Endothelial cell of umbilical vein (primary cell): ENCODE data around the gene APOBEC2. TPM values are rescaled to one million over a fixed set of nuclear protein-coding genes. Genes with fewer than 3 reads are reported as not detected.

Experiments used
- BruUV-seq: library from RNA; stranded (reverse); fragments of 400-500 nt; replicated peaks from 2 replicates; lab custom pipeline; 2021; lab: Mats Ljungman, UMichigan
- CTCF ChIA-PET: fragments of 300-600, 350-600 bp; sonication (Branson Sonifier 250); formaldehyde crosslinking; loops from one replicate; lab custom pipeline; 2021; ENCODE audit warnings: antibody characterized with exemption, inconsistent platforms; lab: Charles Lee
- POLR2A ChIA-PET: fragments of 300-600, 350-600 bp; sonication (Branson Sonifier 250); formaldehyde crosslinking; loops from one replicate; lab custom pipeline; 2021; ENCODE audit warnings: antibody characterized with exemption, inconsistent platforms; lab: Charles Lee
- DNase-seq: peaks from one replicate; pipeline ENCODE4 v3.0.0-alpha.2; 2011; ENCODE audit warnings: low read depth, low spot score
- FAIRE-seq: peaks from 2 replicates; lab custom pipeline; 2011; peaks lifted over from hg19 to GRCh38; lab: Jason Lieb, UNC
- H2AFZ ChIP-seq: 2 replicates; pipeline ENCODE4 v1.6.0; 2012; ENCODE audit warnings: low read depth, low read length, control low read depth, inconsistent platforms
- H3K27ac ChIP-seq: 2 replicates; pipeline ENCODE4 v1.5.1; 2011; ENCODE audit warnings: low read depth, mild to moderate bottlenecking, control low read depth, low read length, moderate library complexity; ENCODE audit not compliant: insufficient read depth
- H3K27me3 ChIP-seq, 2 experiments: 2 replicates each; pipeline versions ENCODE4 v1.6.0 to v1.6.1; 2011; ENCODE audit warnings: low read length in 2 of 2, mixed read lengths in 1 of 2; ENCODE audit not compliant: control insufficient read depth in 2 of 2, insufficient read depth in 2 of 2
- H3K36me3 ChIP-seq, 2 experiments: 2 replicates in 1 of 2; 3 replicates in 1 of 2; pipeline ENCODE4 v1.5.1; 2011; ENCODE audit warnings: low read length in 2 of 2, mild to moderate bottlenecking in 1 of 2, moderate library complexity in 1 of 2; ENCODE audit not compliant: control insufficient read depth in 2 of 2, insufficient read depth in 2 of 2; ENCODE audit errors: extremely low read depth in 1 of 2
- H3K4me1 ChIP-seq: 3 replicates; pipeline ENCODE4 v1.5.1; 2011; ENCODE audit warnings: mild to moderate bottlenecking, low read length; ENCODE audit not compliant: control insufficient read depth, insufficient read depth; ENCODE audit errors: extremely low read depth
- H3K4me2 ChIP-seq: 2 replicates; pipeline ENCODE4 v1.6.1; 2011; ENCODE audit warnings: low read length, control low read depth, mixed read lengths; ENCODE audit not compliant: insufficient read depth
- H3K4me3 ChIP-seq, 3 experiments: fragments of 200-600 bp in 1 of 3; sonication (generic), shearing (Covaris generic) in 1 of 3; replicated peaks in 1 of 3; 2 replicates each; pipeline ENCODE4 v1.5.1; 2011 to 2016; ENCODE audit warnings: control low read depth in 3 of 3, low read length in 3 of 3, mild to moderate bottlenecking in 2 of 3, inconsistent platforms in 1 of 3, low read depth in 1 of 3, moderate library complexity in 1 of 3; ENCODE audit not compliant: insufficient read depth in 1 of 3
- H3K79me2 ChIP-seq: 2 replicates; pipeline ENCODE4 v1.6.0; 2012; ENCODE audit warnings: low read length, inconsistent platforms; ENCODE audit not compliant: control insufficient read depth, insufficient read depth
- H3K9ac ChIP-seq: replicated peaks from 2 replicates; pipeline ENCODE3; 2011; ENCODE audit warnings: low read length, control low read depth; ENCODE audit not compliant: insufficient read depth; ENCODE audit errors: extremely low read depth
- H3K9me1 ChIP-seq: replicated peaks from 3 replicates; pipeline ENCODE4 v1.6.0; 2011; ENCODE audit warnings: mild to moderate bottlenecking, low read length; ENCODE audit not compliant: control insufficient read depth, insufficient read depth; ENCODE audit errors: extremely low read depth
- H3K9me3 ChIP-seq: replicated peaks from 2 replicates; pipeline ENCODE4 v1.5.1; 2012; ENCODE audit warnings: low read length, inconsistent platforms; ENCODE audit not compliant: control insufficient read depth, insufficient read depth
- H4K20me1 ChIP-seq: replicated peaks from 2 replicates; pipeline ENCODE3; 2011; ENCODE audit warnings: mild to moderate bottlenecking, low read length; ENCODE audit not compliant: control insufficient read depth, insufficient read depth; ENCODE audit errors: extremely low read depth
- CTCF ChIP-seq, 2 donors: IDR thresholded peaks; 1 replicate in 1 of 2; 2 replicates in 1 of 2; pipeline ENCODE4 v1.5.1; 2011; ENCODE audit warnings: low read length in 2 of 2, mild to moderate bottlenecking in 2 of 2, moderate library complexity in 2 of 2, control low read depth in 1 of 2, inconsistent platforms in 1 of 2, low read depth in 1 of 2; ENCODE audit not compliant: insufficient read depth in 1 of 2; ENCODE audit errors: extremely low read depth in 1 of 2
- EZH2 ChIP-seq: IDR thresholded peaks from 2 replicates; pipeline ENCODE4 v1.6.1; 2012; ENCODE audit warnings: borderline replicate concordance, low read depth, mild to moderate bottlenecking, moderate library complexity, low read length, inconsistent platforms; ENCODE audit not compliant: severe bottlenecking
- FOS ChIP-seq: IDR thresholded peaks from 2 replicates; pipeline ENCODE4 v1.6.1; 2011; ENCODE audit warnings: mild to moderate bottlenecking, low read length, moderate library complexity, borderline replicate concordance; ENCODE audit not compliant: insufficient read depth
- GATA2 ChIP-seq: IDR thresholded peaks from 2 replicates; pipeline ENCODE4 v1.7.0; 2011; ENCODE audit warnings: low read depth, mild to moderate bottlenecking, moderate library complexity, mixed read lengths, low read length; ENCODE audit not compliant: insufficient read length, insufficient read depth
- JUN ChIP-seq: IDR thresholded peaks from 2 replicates; pipeline ENCODE4 v1.6.1; 2011; ENCODE audit warnings: borderline replicate concordance, low read depth; ENCODE audit not compliant: insufficient read length, insufficient read depth
- MAX ChIP-seq: IDR thresholded peaks from 2 replicates; pipeline ENCODE4 v1.6.1; 2011; ENCODE audit not compliant: insufficient read depth, insufficient read length
- MYC ChIP-seq: IDR thresholded peaks from one replicate; pipeline ENCODE4 v1.6.1; 2011; ENCODE audit warnings: mild to moderate bottlenecking, low read depth, low read length
- POLR2A ChIP-seq: IDR thresholded peaks from 2 replicates; pipeline ENCODE4 v1.6.1; 2012; ENCODE audit warnings: low read depth, mild to moderate bottlenecking, control low read depth, low read length
- POLR2AphosphoS5 ChIP-seq: IDR thresholded peaks from 2 replicates; pipeline ENCODE4 v1.6.1; 2012; ENCODE audit warnings: low read depth, mild to moderate bottlenecking, control low read depth, low read length, moderate library complexity; ENCODE audit not compliant: insufficient read depth
- dilution Hi-C: fragments of 300-500 bp; cut with MboI; formaldehyde crosslinking; loops from one replicate; pipeline ENCODE4 v1.15.0; 2019; ENCODE audit warnings: low sequenced_read_pairs; ENCODE audit not compliant: extremely low pct_ligation_motif_present
- intact Hi-C: fragments of 100-400 bp; cut with micrococcal nuclease; formaldehyde crosslinking; loops from one replicate; pipeline ENCODE4 v1.10.0; 2022
- polyA plus RNA-seq, 4 experiments: library from polyadenylated mRNA; depleted of rRNA in 3 of 4; stranded (reverse) in 3 of 4; unstranded in 1 of 4; fragments of >200 nt; gene quantifications; 2 replicates each; pipeline versions ENCODE4 v1.2.1 to v1.2.3, GENCODE V29; 2011 to 2012; ENCODE audit warnings: missing spikeins in 1 of 4
- total RNA-seq: library from RNA; stranded (reverse); gene quantifications from 2 replicates; pipeline ENCODE4 v1.2.3, GENCODE V29; 2021

The APOBEC2 gene
- total and polyA plus RNA-seq, 2 donors (not counting 3 experiments of a cell fraction or from before 2014, with no cell fraction given), result not detected

GRCh38 chr6:41028561-41029412 is 24.2 kb upstream of the APOBEC2 start:
- Histone ChIP-seq H3K27ac (no peak overlapping the region), H3K9ac (no peak overlapping the region)

More at GRCh38 chr6:41028561-41029412, 24.2 kb upstream of the APOBEC2 start:
- intact Hi-C loops, result loop anchor here (1.0 to 5.0 kb wide), 8 partner anchors 22 to 1681 kb away; no protein-coding TSS in a partner anchor
- Histone ChIP-seq H3K27me3 (peaks cover 0 to 4% of the 10 kb centered on the region in 2 experiments), H3K4me1 (peaks cover 6% of the 10 kb centered on the region), H3K36me3 (no peaks in the 10 kb centered on the region), H2AFZ (peak overlapping the region; percentile 89), H4K20me1 (no peaks in the 10 kb centered on the region), H3K4me2 (peak overlapping the region; percentile 27), H3K79me2 (no peaks in the 10 kb centered on the region), H3K4me3 (peak overlapping the region in 1 of 3 experiments; percentile 28), H3K9me3 (no peaks in the 10 kb centered on the region), H3K9me1 (no peaks in the 10 kb centered on the region)
- FAIRE-seq (peak; percentile 12), DNase-seq (no peak)
- dilution Hi-C loops, result no loop called here
- no TSS peak for BruUV-seq
- POLR2A ChIA-PET, result no interaction called here
- TF ChIP-seq MAX (no peak), MYC (no peak), GATA2 (no peak), POLR2AphosphoS5 (no peak), EZH2 (no peak), JUN (no peak), FOS (no peak), POLR2A (no peak), CTCF (IDR thresholded peaks at IDR 0.05; ENCODE audit: extremely low read depth in 1 of 2, insufficient read depth in 1 of 2, low read depth in 1 of 2, low read length in 2 of 2) (no peak)
- CTCF ChIA-PET, result interaction anchor here (0.6 to 4.0 kb wide), 39 partner anchors 8 to 1680 kb away, joined by 3 to 96 read pairs (median 5); partner anchors contain the start of genes APOBEC2, TSPO2 and UNC5CL
